ENCODE measurements around the gene THOC6. TPM values are rescaled to one million over a fixed set of nuclear protein-coding genes. Genes with fewer than 3 reads are reported as not detected.

Gene THOC6
- total RNA-seq, 2 donors from 2014 or later, result 33.6 to 58.8 TPM

DNA sequence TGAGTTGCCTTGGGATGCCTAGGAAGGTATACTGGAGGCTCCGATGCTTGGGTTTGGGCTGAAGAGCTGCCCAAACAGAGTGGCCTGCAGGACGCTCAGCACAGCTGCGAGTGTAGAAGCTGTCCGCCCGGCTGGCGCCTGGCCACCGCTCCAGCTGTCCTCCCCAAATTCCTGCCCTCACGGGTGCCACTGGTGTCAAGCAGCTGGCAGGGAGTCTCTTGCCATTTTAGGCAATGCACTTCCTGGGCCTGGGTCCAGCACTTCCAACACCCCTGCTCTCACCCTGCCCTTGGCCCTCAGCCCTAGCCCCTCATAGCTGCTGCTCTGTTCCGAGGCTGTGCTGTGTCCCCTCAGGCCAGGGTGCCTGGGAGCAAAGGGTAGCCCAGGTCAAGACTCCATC lies 38.4 kb upstream of the THOC6 start:
- DNase-seq (ENCODE audit: low spot score), result no peak
- H3K27ac Mint-ChIP-seq, result no peak overlapping the region
- peaks cover 10 to 19% of the 10 kb centered on the region in 2 donors for H3K4me1 Mint-ChIP-seq (ENCODE audit: low read depth in 2 of 2)
- H3K9me3 Mint-ChIP-seq, result no peaks in the 10 kb centered on the region
- H3K36me3 Mint-ChIP-seq, result no peaks in the 10 kb centered on the region
- no peaks in the 10 kb centered on the region for H3K27me3 Mint-ChIP-seq
- ATAC-seq, result no peak
- no peak overlapping the region for H3K4me3 Mint-ChIP-seq

GRCh38 chr16:2985893-2986355 lies 37.9 kb upstream of the THOC6 start:
- no peak for ATAC-seq
- Mint-ChIP-seq H3K27ac (no peak overlapping the region), H3K4me1 (ENCODE audit: low read depth in 2 of 2) (peaks cover 10 to 19% of the 10 kb centered on the region in 2 donors), H3K9me3 (no peaks in the 10 kb centered on the region), H3K36me3 (no peaks in the 10 kb centered on the region), H3K27me3 (no peaks in the 10 kb centered on the region), H3K4me3 (no peak overlapping the region)
- DNase-seq (ENCODE audit: low spot score), result no peak

GRCh38 chr16:2986623-2987188 lies 37.1 kb upstream of the THOC6 start:
- H3K4me3 Mint-ChIP-seq, result no peak overlapping the region
- H3K9me3 Mint-ChIP-seq, result no peaks in the 10 kb centered on the region
- peaks cover 6 to 12% of the 10 kb centered on the region in 2 donors for H3K4me1 Mint-ChIP-seq (ENCODE audit: low read depth in 2 of 2)
- no peak for ATAC-seq
- H3K27ac Mint-ChIP-seq, result no peak overlapping the region
- no peak for DNase-seq (ENCODE audit: low spot score)
- H3K27me3 Mint-ChIP-seq, result no peaks in the 10 kb centered on the region
- no peaks in the 10 kb centered on the region for H3K36me3 Mint-ChIP-seq

- Mint-ChIP-seq H3K27ac (no peak overlapping the region), H3K36me3 (no peaks in the 10 kb centered on the region), H3K4me1 (ENCODE audit: low read depth in 2 of 2) (peaks cover 4 to 8% of the 10 kb centered on the region in 2 donors), H3K4me3 (no peak overlapping the region), H3K27me3 (no peaks in the 10 kb centered on the region), H3K9me3 (no peaks in the 10 kb centered on the region)
- ATAC-seq (no peak), DNase-seq (ENCODE audit: low spot score) (no peak)
Observed at GRCh38 chr16:2987286-2987685, 36.5 kb upstream of the THOC6 start.

GRCh38 chr16:2987833-2988232 lies 36.0 kb upstream of the THOC6 start:
- Mint-ChIP-seq H3K9me3 (no peaks in the 10 kb centered on the region), H3K27ac (no peak overlapping the region), H3K4me3 (no peak overlapping the region), H3K27me3 (no peaks in the 10 kb centered on the region), H3K36me3 (no peaks in the 10 kb centered on the region), H3K4me1 (ENCODE audit: low read depth in 2 of 2) (peaks cover 4% of the 10 kb centered on the region in 2 donors)
- DNase-seq (ENCODE audit: low spot score) (no peak), ATAC-seq (no peak)

- Mint-ChIP-seq H3K9me3 (no peaks in the 10 kb centered on the region), H3K36me3 (no peaks in the 10 kb centered on the region), H3K4me3 (no peak overlapping the region), H3K4me1 (ENCODE audit: low read depth in 2 of 2) (peaks cover 3 to 4% of the 10 kb centered on the region in 2 donors), H3K27me3 (no peaks in the 10 kb centered on the region), H3K27ac (no peak overlapping the region)
- ATAC-seq (no peak), DNase-seq (ENCODE audit: low spot score) (no peak)
Observed at GRCh38 chr16:2988590-2989099, 35.2 kb upstream of the THOC6 start.

DNA sequence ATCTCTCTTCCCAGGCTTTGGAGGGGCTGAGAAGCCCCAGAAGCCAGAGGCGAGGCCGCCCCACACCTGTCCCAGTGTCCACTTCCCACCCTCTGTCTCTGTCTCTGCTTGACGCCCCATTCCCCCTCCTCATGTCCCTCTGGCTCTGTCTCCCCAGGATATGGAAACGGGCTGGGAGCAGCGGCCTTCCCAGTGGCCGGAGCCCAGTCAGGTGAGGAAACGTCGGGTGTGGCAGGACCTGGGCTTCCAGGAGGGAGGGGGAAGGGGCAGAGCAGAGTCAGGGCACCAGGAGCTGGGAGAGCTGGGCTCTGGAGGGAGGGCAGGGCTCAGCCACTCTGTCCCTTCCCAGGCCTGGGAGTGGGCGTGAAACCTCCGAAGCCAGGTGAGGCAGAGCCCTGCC lies 32.9 kb upstream of the THOC6 start:
- Mint-ChIP-seq H3K4me1 (ENCODE audit: low read depth in 2 of 2) (no peaks in the 10 kb centered on the region), H3K27ac (no peak overlapping the region)
- no peak for ATAC-seq

DNA sequence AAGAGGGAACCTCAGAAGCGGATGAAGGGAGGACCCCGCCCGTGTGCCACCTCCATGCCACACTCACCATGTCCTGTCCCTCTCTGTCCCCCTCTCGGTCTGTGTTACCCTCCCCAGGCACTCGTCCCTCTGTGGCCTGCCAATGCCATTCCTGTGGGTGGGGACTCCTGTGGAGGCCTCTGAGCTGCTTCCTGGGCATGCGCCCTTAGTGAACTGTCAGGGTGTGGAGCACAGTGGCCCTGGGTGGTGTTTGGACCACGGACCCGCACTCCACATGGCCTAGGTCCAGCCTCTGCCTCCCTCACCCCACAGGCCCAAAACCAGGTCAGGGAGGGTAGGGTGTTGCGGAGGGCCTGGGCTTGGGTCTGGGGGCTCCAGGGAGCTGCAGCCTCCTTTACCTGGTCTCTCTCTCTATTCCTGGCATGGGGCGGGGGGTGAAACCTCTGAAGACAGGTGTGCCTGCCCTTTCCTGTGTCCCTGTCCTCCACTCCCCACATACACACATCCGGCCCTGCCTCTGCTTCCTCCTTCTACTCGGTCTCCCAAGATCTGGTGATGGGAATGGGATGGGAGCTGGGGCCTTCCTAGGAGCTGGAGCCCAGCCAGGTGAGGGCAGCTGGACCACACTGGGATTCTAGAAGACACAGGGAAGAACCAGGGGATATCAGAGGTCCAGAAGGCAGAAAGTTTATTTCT lies 32.1 kb upstream of the THOC6 start:
- ATAC-seq (no peak), DNase-seq (ENCODE audit: low spot score) (no peak)
- no peaks in the 10 kb centered on the region for H3K27me3 Mint-ChIP-seq
- H3K4me1 Mint-ChIP-seq (ENCODE audit: low read depth in 2 of 2), result no peaks in the 10 kb centered on the region
- H3K4me3 Mint-ChIP-seq, result no peak overlapping the region
- H3K9me3 Mint-ChIP-seq, result no peaks in the 10 kb centered on the region
- no peak overlapping the region for H3K27ac Mint-ChIP-seq
- H3K36me3 Mint-ChIP-seq, result no peaks in the 10 kb centered on the region

More for the DNA sequence above, 32.9 kb upstream of the THOC6 start:
- H3K36me3 Mint-ChIP-seq, result no peaks in the 10 kb centered on the region
- DNase-seq (ENCODE audit: low spot score), result no peak
- H3K9me3 Mint-ChIP-seq, result no peaks in the 10 kb centered on the region
- H3K4me3 Mint-ChIP-seq, result no peak overlapping the region
- no peaks in the 10 kb centered on the region for H3K27me3 Mint-ChIP-seq

GRCh38 chr16:2992383-2993081 lies 31.3 kb upstream of the THOC6 start:
- no peaks in the 10 kb centered on the region for H3K4me1 Mint-ChIP-seq (ENCODE audit: low read depth in 2 of 2)
- H3K27me3 Mint-ChIP-seq, result no peaks in the 10 kb centered on the region
- H3K9me3 Mint-ChIP-seq, result no peaks in the 10 kb centered on the region
- no peaks in the 10 kb centered on the region for H3K36me3 Mint-ChIP-seq
- ATAC-seq (no peak), DNase-seq (ENCODE audit: low spot score) (no peak)
- no peak overlapping the region for H3K27ac Mint-ChIP-seq
- no peak overlapping the region for H3K4me3 Mint-ChIP-seq

DNA sequence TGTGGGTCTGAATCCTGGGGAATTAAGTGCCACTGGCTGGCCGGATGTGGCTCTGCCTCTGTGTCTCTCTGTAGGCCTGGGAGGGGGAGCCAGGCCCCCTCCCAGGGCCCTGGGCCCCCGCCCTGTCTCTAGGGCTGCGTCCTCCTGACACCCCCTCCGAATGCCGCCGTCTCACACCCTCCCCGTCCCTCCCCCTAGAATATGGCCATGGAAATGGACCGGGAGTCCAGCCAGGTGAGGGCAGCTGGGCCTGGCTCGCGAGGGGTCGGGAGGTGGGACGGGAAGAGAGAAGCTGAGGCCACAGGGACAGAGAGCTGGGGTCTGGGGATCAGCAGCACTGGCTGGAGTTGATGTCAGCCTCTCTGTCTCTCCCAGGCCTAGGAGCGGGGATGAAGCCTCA lies 27.5 kb upstream of the THOC6 start:
- DNase-seq (ENCODE audit: low spot score), result no peak
- Mint-ChIP-seq H3K4me3 (no peak overlapping the region), H3K27ac (no peak overlapping the region), H3K9me3 (no peaks in the 10 kb centered on the region), H3K36me3 (no peaks in the 10 kb centered on the region), H3K4me1 (ENCODE audit: low read depth in 2 of 2) (no peaks in the 10 kb centered on the region), H3K27me3 (no peaks in the 10 kb centered on the region)
- ATAC-seq, result no peak

DNA sequence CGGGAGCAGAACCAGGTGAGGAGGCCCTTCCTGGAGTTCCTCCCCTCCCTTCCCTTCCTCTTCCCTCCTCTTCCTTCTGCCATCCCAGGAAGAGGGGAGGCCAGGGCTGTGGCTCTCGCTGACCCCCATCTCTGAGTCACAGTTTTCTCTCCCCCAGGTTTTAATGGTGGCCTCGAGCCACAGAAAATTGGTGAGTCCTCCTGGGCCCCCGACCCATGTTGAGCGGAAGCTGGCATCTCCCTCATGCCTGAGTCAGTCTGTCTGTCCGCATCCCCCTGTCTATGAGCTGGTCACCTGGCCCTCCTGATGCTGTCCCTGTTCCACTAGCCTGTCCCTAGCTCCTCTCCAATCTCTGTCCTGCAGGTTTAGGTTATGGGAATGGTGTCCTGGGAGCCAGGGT lies 23.9 kb upstream of the THOC6 start:
- peaks cover 3% of the 10 kb centered on the region in 2 donors for H3K4me1 Mint-ChIP-seq (ENCODE audit: low read depth in 2 of 2)
- no peaks in the 10 kb centered on the region for H3K36me3 Mint-ChIP-seq
- no peak for ATAC-seq
- no peak for DNase-seq (ENCODE audit: low spot score)
- H3K9me3 Mint-ChIP-seq, result no peaks in the 10 kb centered on the region
- H3K4me3 Mint-ChIP-seq, result no peak overlapping the region
- no peak overlapping the region for H3K27ac Mint-ChIP-seq
- H3K27me3 Mint-ChIP-seq, result no peaks in the 10 kb centered on the region

- no peak overlapping the region for H3K4me3 Mint-ChIP-seq
- DNase-seq (ENCODE audit: low spot score) (no peak), ATAC-seq (no peak)
- H3K27ac Mint-ChIP-seq, result no peak overlapping the region
- H3K36me3 Mint-ChIP-seq, result no peaks in the 10 kb centered on the region
- no peaks in the 10 kb centered on the region for H3K9me3 Mint-ChIP-seq
- H3K4me1 Mint-ChIP-seq (ENCODE audit: low read depth in 2 of 2), result peaks cover 4 to 5% of the 10 kb centered on the region in 2 donors
- H3K27me3 Mint-ChIP-seq, result no peaks in the 10 kb centered on the region
Observed at GRCh38 chr16:3000540-3000939, 23.3 kb upstream of the THOC6 start.

GRCh38 chr16:3001316-3001715 lies 22.5 kb upstream of the THOC6 start:
- H3K9me3 Mint-ChIP-seq, result no peaks in the 10 kb centered on the region
- no peaks in the 10 kb centered on the region for H3K36me3 Mint-ChIP-seq
- DNase-seq (ENCODE audit: low spot score) (no peak), ATAC-seq (no peak)
- H3K27me3 Mint-ChIP-seq, result no peaks in the 10 kb centered on the region
- no peak overlapping the region for H3K27ac Mint-ChIP-seq
- peaks cover 4 to 5% of the 10 kb centered on the region in 2 donors for H3K4me1 Mint-ChIP-seq (ENCODE audit: low read depth in 2 of 2)
- no peak overlapping the region for H3K4me3 Mint-ChIP-seq

Data from natural killer cell treated with Interleukin-12 subunit alpha and Interleukin-12 subunit beta and Interleukin-15 and Interleukin-18, amount 100 ng/mL, for 72 hours (primary cell).